Stimulated activated CD4-positive, alpha-beta T cell treated with anti-CD3 and anti-CD28 coated beads, Interleukin-1b, Interleukin-23, amount 100 ng/mL, for 48 hours (primary cell): ENCODE measurements around the gene ZFP1.
"Not testable (repeated sequence)": the region's sequence is repeated elsewhere in the genome, so short reads cannot be mapped to it uniquely, and the experiment has no call there.

Experiments used
- DNase-seq: peaks from one replicate; pipeline ENCODE4 v3.0.0-alpha.2; 2020

ZFP1 gene

GRCh38 chr16:75113541-75114121, 34.7 kb upstream of the ZFP1 start:
- no peak for DNase-seq

- no peak for DNase-seq
Observed at GRCh38 chr16:75114179-75114945, 34.0 kb upstream of the ZFP1 start.

- DNase-seq = no peak
Observed at GRCh38 chr16:75114946-75115825, 33.1 kb upstream of the ZFP1 start.

DNA sequence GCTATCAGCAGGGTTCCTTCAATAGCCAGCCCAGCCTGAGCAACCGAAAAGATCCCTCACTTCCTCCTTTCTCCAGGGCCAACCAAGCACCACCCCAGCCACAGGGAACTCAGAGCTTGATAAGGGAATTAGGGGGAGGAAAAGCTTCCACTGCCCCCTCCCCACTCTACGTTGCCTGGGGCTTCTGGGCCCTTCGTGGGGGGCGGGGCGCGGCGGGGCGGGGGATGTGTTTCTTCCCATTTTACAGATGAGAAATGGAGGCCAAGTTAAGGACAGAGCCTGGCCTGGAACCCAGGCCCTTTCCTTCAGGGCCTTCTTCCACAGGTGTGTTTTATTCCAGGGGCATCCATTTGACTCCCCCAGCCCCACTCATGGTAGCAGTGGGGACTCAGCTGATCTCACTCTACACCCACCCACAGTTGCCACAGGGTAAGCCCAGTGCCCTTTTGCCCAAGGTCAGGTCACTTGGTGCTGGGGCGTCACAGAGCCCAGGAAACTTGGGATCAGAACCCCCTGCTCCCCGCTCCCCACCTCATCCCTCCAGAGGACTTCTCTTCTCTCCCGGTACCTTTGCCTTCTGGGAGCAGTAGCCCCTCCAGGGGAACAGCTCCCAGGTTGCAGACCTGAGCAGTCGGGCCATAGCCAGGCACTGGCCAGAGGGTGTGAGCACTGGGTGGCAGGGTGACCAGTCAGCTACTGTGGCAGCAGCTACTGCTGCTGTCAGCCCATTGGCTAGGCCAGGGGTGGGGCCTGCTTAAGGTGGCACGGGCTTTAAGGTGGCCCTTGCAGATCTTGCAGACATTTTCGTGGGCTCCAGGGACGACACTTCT, 32.0 kb upstream of the ZFP1 start, which contains the start of gene LDHD:
Gene LDHD, minus strand, starts transcription at position 700 of the 830 bp plus-strand sequence. Its CDS starts 60 bp downstream, at position 640.
- DNase-seq = no peak

DNA sequence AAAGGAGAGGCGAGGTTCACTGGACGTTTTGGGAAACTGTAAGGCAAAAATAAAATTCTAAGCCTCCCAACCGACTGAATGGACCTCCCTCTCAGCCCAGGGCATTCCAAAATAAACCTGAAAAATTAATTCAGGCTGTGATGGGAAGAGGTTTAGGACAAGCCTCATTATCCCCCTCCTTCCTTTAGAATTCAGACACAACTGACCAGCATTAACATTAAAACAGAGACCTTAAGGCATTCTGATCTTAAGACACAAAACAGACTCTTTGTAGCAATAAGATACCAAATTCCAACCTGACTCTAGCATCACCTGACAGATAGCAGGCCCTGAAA, 31.4 kb upstream of the ZFP1 start:
- DNase-seq = no peak

GRCh38 chr16:75118943-75119539, 29.3 kb upstream of the ZFP1 start:
- DNase-seq = no peak

- DNase-seq = no peak
Observed at GRCh38 chr16:75120253-75120652, 28.1 kb upstream of the ZFP1 start.

GRCh38 chr16:75121949-75122568, 26.3 kb upstream of the ZFP1 start:
- no peak for DNase-seq

DNA sequence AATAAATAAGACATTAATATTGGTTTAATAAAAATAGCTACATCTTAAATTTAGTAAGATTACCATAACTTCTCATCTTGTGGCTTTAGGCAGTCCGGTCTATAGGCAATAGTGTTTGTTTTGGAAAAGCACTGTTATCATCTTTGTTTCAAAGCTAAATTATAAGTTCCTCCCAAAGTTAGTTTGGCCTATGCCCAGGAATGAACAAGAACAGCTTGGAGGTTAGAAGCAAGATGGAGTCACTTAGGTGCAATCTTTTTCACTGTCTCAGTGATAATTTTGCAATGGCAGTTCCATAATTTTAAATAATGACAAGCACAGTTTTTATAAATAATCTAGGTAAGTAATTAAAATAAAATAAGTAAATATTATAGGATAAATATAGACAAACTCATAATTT, 25.7 kb upstream of the ZFP1 start:
- no peak for DNase-seq

DNA sequence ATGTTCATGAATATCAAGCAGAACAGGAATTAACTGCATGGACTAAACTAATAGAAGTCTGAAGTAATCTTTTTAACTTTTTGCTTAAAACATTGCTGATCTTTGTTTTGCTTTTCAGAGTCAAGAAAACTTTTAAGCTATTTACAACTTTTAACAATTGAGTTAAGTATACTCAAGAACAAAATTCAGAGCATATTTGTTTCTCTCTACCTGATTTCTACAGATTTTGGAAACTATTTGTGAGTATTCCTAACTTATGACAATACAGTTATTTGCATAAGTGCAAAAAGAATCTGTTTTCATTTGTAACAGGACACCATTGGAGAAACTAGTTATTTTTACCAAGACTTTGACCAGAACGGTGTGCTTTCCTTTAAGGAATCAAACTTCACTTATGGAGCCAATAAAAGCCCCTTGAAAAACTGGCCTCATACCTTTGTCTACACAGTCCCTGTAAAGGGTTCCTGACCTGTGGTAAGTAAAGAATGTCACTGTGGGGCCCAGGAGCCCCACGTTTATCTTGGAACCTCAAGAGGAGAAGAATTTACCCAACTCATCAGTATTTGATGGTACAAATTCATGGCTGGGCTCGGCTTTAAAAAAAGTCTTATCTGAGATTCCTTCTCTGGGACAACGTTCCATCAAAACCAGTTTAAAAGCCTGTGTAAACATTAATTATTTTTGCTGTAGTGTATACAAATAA, 20.5 kb upstream of the ZFP1 start:
- DNase-seq = no peak

DNA sequence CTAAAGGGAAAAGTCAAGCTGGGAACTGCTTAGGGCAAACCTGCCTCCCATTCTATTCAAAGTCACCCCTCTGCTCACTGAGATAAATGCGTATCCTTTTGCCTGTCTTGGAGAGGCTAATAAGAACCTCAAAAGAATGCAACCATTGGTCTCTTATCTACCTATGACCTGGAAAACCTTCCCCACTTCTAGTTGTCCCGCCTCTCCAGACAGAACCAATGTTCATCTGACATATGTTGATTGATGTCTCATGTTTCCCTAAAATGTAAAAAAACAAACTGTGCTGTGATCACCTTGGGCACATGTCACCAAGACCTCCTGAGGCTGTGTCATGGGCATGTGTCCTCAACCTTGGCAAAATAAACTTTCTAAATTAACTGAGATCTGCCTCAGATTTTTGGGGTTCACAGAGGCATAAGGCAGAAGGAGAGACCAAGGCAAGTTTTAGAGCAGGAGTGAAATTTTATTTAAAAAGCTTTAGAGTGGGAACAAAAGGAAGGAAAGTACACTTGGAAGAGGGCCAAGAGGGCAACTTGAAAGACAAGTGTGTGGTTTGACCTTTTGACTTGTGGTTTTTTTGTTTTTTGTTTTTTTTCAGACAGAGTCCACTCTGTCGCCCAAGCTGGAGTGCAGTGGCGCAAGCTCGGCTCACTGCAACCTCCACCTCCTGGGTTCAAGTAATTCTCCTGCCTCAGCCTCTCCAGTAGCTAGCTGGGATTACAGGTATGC, 18.7 kb upstream of the ZFP1 start:
- DNase-seq = not testable (repeated sequence)

DNA sequence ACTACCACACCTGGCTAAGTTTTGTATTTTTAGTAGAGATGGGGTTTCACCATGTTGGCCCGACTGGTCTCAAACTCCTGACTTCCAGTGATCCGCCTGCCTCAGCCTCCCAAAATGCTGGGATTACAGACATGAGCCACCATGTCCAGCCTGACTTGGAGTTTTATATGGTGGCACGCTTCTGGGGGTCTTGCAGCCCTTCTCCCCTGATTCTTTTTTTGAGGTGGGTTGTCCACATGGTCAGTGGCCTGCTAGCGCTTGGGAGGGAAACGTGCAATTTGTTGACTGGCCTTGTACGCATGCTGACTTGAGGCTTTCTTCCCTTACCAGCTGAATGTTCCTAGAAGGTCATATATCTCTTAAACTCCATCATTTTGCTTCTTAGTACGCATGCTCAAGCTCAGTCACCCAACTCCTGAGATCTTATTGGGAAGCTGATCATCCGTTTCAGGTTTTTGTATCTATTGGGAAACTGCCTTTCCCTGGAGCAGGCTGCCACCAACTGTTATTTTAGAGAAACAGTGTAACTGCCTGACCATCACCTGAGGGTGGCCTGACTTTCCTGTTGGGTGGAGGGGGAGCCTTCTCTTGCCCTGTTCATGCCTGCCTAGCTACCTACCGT, 18.1 kb upstream of the ZFP1 start:
- no peak for DNase-seq

DNA sequence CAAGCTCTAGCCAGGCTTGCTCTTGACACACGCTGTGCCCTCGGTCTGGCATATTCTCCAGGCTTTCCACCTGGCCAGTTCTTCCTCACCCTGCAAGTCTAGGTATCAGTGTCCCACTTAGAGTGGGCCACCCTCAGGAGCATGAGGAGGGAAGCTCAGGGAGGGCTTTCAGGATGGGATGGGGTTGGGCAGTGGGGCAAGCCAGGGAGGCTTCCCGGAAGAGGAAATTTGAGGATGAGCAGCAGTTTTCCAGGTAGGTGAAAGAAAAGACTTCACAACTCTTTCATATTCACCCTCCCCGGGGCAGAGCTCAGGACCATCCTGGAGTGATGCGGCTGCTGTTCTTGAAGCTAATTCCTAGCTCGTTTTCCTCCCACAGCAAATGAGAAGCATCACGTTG, 17.2 kb upstream of the ZFP1 start:
- no peak for DNase-seq

GRCh38 chr16:75138233-75138632, 10.1 kb upstream of the ZFP1 start:
- DNase-seq = no peak

GRCh38 chr16:75138636-75139035, 9.7 kb upstream of the ZFP1 start:
- no peak for DNase-seq

- DNase-seq = no peak
Observed at GRCh38 chr16:75139498-75139897, 8.8 kb upstream of the ZFP1 start.

DNA sequence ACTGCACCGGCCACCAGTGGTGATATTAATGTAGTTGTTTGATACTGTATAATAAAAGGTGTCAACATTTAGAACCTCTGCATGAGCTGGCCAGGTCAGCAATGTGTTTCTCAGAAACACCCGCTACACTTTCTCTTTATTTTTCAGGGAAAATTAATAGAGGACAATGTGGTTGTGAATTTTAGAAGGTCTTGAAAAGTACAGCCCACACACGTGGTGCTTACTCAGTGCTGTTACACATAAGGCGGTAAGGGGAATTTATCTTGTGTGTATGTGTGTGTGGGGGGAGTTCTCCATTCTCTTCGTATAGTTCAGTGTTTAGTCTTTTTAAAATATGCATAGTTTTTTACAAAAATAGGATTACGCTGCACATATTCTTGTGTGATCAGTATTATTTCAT, 4.4 kb upstream of the ZFP1 start:
- DNase-seq = no peak

- DNase-seq = no peak
Observed at GRCh38 chr16:75147968-75148310, 385 bp upstream of the ZFP1 start.

DNA sequence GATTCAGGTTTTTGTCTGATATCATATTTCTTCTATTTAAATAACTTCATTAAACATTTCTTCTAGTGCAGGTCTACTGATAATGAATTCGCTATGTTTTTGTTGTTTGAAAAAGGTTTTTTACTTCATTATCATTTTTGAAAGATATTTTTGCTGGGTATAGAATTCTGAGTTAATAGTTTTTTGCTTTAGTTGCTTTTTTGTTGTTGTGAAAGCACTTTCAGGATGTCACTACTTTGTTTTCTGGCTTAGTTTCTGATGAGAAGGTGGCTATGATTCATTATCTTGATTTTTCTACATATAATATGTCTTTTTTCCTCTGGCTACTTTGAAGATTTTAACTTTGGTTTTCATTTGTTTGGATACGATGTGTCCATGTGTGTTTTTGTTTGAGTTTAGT, 3.5 kb downstream of the ZFP1 start:
- DNase-seq = no peak

- DNase-seq = no peak
Observed at GRCh38 chr16:75152635-75153034, 4.3 kb downstream of the ZFP1 start.
